ENCODE measurements around the gene TENM4.

- no peak for TF ChIP-seq CTCF (IDR thresholded peaks at IDR 0.05 in 4 of 5, conservative IDR thresholded peaks at IDR 0.05 in 1 of 5)
- TF ChIP-seq POLR2A (IDR thresholded peaks at IDR 0.05) = no peak
Measured at GRCh38 chr11:78905756-78906155, 535.1 kb downstream of the TENM4 start.

All from gastrocnemius medialis (tissue), 4 donors.